ENCODE results near the gene CALHM5. TPM values are rescaled to one million over a fixed set of nuclear protein-coding genes. Genes with fewer than 3 reads are reported as not detected.

Gene CALHM5
- total RNA-seq, 1 donor from 2014 or later, result 1.8 TPM

DNA sequence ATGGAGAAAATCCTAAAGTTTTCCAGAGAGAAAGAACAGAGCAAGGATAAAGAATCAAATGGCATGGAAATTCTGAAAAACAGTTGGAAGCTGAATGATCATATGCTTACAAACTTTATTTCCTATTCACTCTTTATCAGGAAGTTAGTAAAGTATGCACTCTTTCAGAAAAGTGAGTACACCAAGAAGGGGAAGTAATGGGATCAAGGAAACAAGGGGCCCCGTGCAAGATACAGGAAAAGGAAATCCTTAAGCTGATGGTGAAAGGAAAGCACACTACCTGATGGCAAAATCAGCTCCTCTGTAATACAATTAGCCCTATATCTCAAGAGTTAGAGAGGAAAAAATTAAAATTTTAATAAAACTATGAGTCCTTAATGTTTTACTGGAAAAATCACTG is 36.3 kb upstream of the CALHM5 start:
- Histone ChIP-seq H3K4me2 (ENCODE audit: low read length) (no peak overlapping the region), H3K36me3 (ENCODE audit: insufficient read depth, low read length) (no peaks in the 10 kb centered on the region), H4K20me1 (ENCODE audit: insufficient read depth, low read length) (no peaks in the 10 kb centered on the region), H3K9me3 (ENCODE audit: insufficient read depth, low read depth, low read length) (no peaks in the 10 kb centered on the region), H3K4me1 (ENCODE audit: insufficient read depth, low read length) (no peaks in the 10 kb centered on the region), H3K79me2 (ENCODE audit: insufficient read depth, low read length) (no peaks in the 10 kb centered on the region), H3K4me3 (ENCODE audit: insufficient read depth, low read depth, low read length) (no peak overlapping the region), H3K9ac (ENCODE audit: low read length) (no peak overlapping the region), H2AFZ (ENCODE audit: low read depth, low read length) (no peak overlapping the region), H3K27ac (ENCODE audit: low read depth, low read length) (no peak overlapping the region), H3K27me3 (ENCODE audit: insufficient read depth, low read length) (no peaks in the 10 kb centered on the region)
- no peaks in the 10 kb centered on the region for H3K4me1 Mint-ChIP-seq (ENCODE audit: low read depth, unreplicated experiment)
- FAIRE-seq (no peak), DNase-seq (ENCODE audit: low read depth) (no peak)
- no peaks in the 10 kb centered on the region for H3K9me3 Mint-ChIP-seq (ENCODE audit: unreplicated experiment)
- H3K4me3 Mint-ChIP-seq (ENCODE audit: unreplicated experiment), result no peak overlapping the region
- H3K36me3 Mint-ChIP-seq (ENCODE audit: low read depth, unreplicated experiment), result no peaks in the 10 kb centered on the region
- H3K27ac Mint-ChIP-seq (ENCODE audit: unreplicated experiment), result no peak overlapping the region
- no peaks in the 10 kb centered on the region for H3K27me3 Mint-ChIP-seq (ENCODE audit: low read depth, unreplicated experiment)
- TF ChIP-seq, protein P1, sequence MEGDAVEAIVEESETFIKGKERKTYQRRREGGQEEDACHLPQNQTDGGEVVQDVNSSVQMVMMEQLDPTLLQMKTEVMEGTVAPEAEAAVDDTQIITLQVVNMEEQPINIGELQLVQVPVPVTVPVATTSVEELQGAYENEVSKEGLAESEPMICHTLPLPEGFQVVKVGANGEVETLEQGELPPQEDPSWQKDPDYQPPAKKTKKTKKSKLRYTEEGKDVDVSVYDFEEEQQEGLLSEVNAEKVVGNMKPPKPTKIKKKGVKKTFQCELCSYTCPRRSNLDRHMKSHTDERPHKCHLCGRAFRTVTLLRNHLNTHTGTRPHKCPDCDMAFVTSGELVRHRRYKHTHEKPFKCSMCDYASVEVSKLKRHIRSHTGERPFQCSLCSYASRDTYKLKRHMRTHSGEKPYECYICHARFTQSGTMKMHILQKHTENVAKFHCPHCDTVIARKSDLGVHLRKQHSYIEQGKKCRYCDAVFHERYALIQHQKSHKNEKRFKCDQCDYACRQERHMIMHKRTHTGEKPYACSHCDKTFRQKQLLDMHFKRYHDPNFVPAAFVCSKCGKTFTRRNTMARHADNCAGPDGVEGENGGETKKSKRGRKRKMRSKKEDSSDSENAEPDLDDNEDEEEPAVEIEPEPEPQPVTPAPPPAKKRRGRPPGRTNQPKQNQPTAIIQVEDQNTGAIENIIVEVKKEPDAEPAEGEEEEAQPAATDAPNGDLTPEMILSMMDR (IDR thresholded peaks at IDR 0.05; ENCODE audit: insufficient read depth, low read depth, low read length), result no peak
- no peak for TF ChIP-seq EZH2 (IDR thresholded peaks at IDR 0.05; ENCODE audit: insufficient read depth, low read length)

DNA sequence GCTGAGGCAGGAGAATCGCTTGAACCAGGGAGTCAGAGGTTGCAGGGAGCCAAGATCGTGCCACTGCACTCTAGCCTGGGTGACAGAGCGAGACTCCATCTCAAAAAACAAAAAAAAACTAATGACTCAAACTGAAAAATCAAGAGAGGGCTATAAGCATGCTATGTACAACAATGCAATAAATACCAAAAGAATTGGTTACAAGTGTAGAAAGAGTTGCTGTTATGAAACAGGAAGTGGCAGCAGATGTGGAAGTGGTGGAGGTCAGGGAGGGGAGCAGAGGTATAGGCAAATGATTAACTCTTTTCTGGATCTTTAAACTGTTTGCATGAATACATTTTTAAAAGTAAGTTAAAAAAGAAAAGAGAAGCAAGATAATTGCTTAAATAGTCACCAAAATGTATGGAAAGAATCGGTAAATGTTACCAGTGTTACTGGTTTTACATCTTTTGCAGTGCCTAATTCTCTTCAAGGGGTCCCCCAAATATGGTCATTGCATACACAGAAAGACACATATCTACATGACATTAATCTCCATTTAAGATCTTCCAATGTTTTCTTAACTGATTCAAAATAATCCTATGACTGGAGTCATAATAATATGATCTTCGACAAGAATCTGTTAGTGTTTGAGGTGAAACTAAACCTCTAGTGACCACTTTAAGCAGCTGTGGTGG is 35.3 kb upstream of the CALHM5 start:
- no peak overlapping the region for H3K27ac Mint-ChIP-seq (ENCODE audit: unreplicated experiment)

GRCh38 chr6:116482780-116483179 is 28.7 kb upstream of the CALHM5 start:
- H4K20me1 ChIP-seq (ENCODE audit: insufficient read depth, low read length), result no peaks in the 10 kb centered on the region
- no peaks in the 10 kb centered on the region for H3K4me1 ChIP-seq (ENCODE audit: insufficient read depth, low read length)
- TF ChIP-seq, protein P1 (IDR thresholded peaks at IDR 0.05; ENCODE audit: insufficient read depth, low read depth, low read length), result no peak
- no peak for TF ChIP-seq EZH2 (IDR thresholded peaks at IDR 0.05; ENCODE audit: insufficient read depth, low read length)
- Mint-ChIP-seq H3K4me3 (ENCODE audit: unreplicated experiment) (no peak overlapping the region), H3K27ac (ENCODE audit: unreplicated experiment) (no peak overlapping the region), H3K27me3 (ENCODE audit: low read depth, unreplicated experiment) (peaks cover 15% of the 10 kb centered on the region), H3K36me3 (ENCODE audit: low read depth, unreplicated experiment) (no peaks in the 10 kb centered on the region), H3K4me1 (ENCODE audit: low read depth, unreplicated experiment) (no peaks in the 10 kb centered on the region), H3K9me3 (ENCODE audit: unreplicated experiment) (no peaks in the 10 kb centered on the region)
- H3K79me2 ChIP-seq (ENCODE audit: insufficient read depth, low read length), result no peaks in the 10 kb centered on the region
- H3K27me3 ChIP-seq (ENCODE audit: insufficient read depth, low read length), result peaks cover 4% of the 10 kb centered on the region
- no peaks in the 10 kb centered on the region for H3K36me3 ChIP-seq (ENCODE audit: insufficient read depth, low read length)
- FAIRE-seq, result no peak
- no peak overlapping the region for H3K4me3 ChIP-seq (ENCODE audit: insufficient read depth, low read depth, low read length)
- no peaks in the 10 kb centered on the region for H3K9me3 ChIP-seq (ENCODE audit: insufficient read depth, low read depth, low read length)
- no peak overlapping the region for H3K9ac ChIP-seq (ENCODE audit: low read length)
- no peak for DNase-seq (ENCODE audit: low read depth)
- H2AFZ ChIP-seq (ENCODE audit: low read depth, low read length), result no peak overlapping the region
- H3K27ac ChIP-seq (ENCODE audit: low read depth, low read length), result no peak overlapping the region
- no peak overlapping the region for H3K4me2 ChIP-seq (ENCODE audit: low read length)

More for the DNA sequence above, 35.3 kb upstream of the CALHM5 start:
- H3K79me2 ChIP-seq (ENCODE audit: insufficient read depth, low read length), result no peaks in the 10 kb centered on the region
- H3K27ac ChIP-seq (ENCODE audit: low read depth, low read length), result no peak overlapping the region
- H3K4me2 ChIP-seq (ENCODE audit: low read length), result no peak overlapping the region
- Mint-ChIP-seq H3K36me3 (ENCODE audit: low read depth, unreplicated experiment) (no peaks in the 10 kb centered on the region), H3K9me3 (ENCODE audit: unreplicated experiment) (no peaks in the 10 kb centered on the region), H3K27me3 (ENCODE audit: low read depth, unreplicated experiment) (no peaks in the 10 kb centered on the region), H3K4me1 (ENCODE audit: low read depth, unreplicated experiment) (no peaks in the 10 kb centered on the region), H3K4me3 (ENCODE audit: unreplicated experiment) (no peak overlapping the region)
- H3K27me3 ChIP-seq (ENCODE audit: insufficient read depth, low read length), result no peaks in the 10 kb centered on the region
- no peaks in the 10 kb centered on the region for H4K20me1 ChIP-seq (ENCODE audit: insufficient read depth, low read length)
- FAIRE-seq (no peak), DNase-seq (ENCODE audit: low read depth) (no peak)
- H3K9me3 ChIP-seq (ENCODE audit: insufficient read depth, low read depth, low read length), result no peaks in the 10 kb centered on the region
- no peaks in the 10 kb centered on the region for H3K36me3 ChIP-seq (ENCODE audit: insufficient read depth, low read length)
- no peak overlapping the region for H3K9ac ChIP-seq (ENCODE audit: low read length)
- TF ChIP-seq EZH2 (IDR thresholded peaks at IDR 0.05; ENCODE audit: insufficient read depth, low read length), result no peak
- TF ChIP-seq, protein P1 (IDR thresholded peaks at IDR 0.05; ENCODE audit: insufficient read depth, low read depth, low read length), result no peak
- no peak overlapping the region for H3K4me3 ChIP-seq (ENCODE audit: insufficient read depth, low read depth, low read length)
- H3K4me1 ChIP-seq (ENCODE audit: insufficient read depth, low read length), result no peaks in the 10 kb centered on the region
- no peak overlapping the region for H2AFZ ChIP-seq (ENCODE audit: low read depth, low read length)
